ENCODE data around the gene DLL3. TPM values are rescaled to one million over a fixed set of nuclear protein-coding genes. Genes with fewer than 3 reads are reported as not detected.

Gene DLL3
- total RNA-seq = under 0.01 and 0.19 TPM in 2 replicates

GRCh38 chr19:39498798-39499642 lies at the start of gene DLL3:
DLL3 (plus strand) TSS chr19:39498947; CDS start chr19:39498975, 28 bp downstream.

DNA sequence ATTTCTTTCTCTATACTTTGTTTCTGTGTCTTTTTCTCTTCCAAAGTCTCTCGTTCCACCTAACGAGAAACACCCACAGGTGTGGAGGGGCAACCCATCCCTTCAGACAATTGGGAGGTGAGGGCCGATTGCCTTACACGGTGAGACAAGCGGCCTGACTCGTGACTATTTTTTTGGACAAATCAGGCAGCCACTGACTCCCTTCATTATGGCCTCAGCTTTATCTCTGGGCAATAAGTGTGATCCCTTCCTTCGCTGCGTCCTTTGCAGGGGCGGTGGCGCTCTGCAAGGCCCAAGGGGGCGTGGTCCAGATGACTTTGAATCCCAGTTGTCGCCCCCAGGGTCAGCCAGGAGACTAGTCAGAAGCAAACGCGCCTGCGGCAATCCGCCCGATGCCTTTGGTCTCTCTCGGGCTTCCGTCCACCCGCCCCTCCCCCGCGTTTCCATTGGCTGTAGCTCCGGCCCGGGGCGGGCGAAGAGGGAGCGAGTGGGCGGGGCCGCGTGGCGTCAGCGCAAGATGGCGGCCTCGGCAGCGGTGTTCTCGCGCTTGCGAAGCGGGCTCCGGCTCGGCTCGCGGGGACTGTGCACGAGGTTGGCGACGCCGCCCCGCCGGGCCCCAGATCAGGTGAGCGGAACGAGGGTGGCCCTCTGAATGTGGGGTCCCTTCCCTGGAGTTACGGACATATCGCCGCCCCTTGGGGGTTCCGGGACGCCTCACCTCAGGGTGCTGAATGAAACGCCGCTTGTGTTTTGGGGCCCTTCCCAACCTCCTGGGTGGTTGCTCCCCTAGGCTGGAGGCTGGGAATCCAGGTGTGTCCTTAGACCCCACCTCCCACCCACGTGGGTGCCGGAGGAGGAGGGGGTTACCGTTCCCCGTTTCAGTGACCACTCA lies 18.2 kb upstream of the DLL3 start, which contains the start of gene TIMM50:
TIMM50 (plus strand) TSS at position 502 of the 892 bp plus-strand sequence; CDS start at position 518, 16 bp downstream.

GRCh38 chr19:39514840-39515550 lies 16.2 kb downstream of the DLL3 start, which contains the start of gene SELENOV:
SELENOV (plus strand) TSS chr19:39515139; CDS start chr19:39515213, 74 bp downstream.

GRCh38 chr19:39532233-39533002 lies 33.7 kb downstream of the DLL3 start, which contains the start of gene EID2B:
EID2B (minus strand) TSS chr19:39532852; CDS start chr19:39532802, 50 bp downstream.

GRCh38 chr19:39539518-39540332 lies 41.0 kb downstream of the DLL3 start, which contains the start of gene EID2:
EID2 (minus strand) TSS chr19:39540161; CDS start chr19:39540079, 82 bp downstream.

Other genes starting within 250 kb of the DLL3 start
- gene IFNL2, start 230.6 kb upstream of the DLL3 start, total RNA-seq = not detected in 2 replicates
- not detected in 2 replicates for gene IFNL1, start 202.5 kb upstream of the DLL3 start, total RNA-seq
- 0.28 TPM in 1 of 2 replicates, not detected in the other for gene LRFN1, start 178.1 kb upstream of the DLL3 start, total RNA-seq
- gene GMFG, start 162.9 kb upstream of the DLL3 start, total RNA-seq = 1.2 TPM in 1 of 2 replicates, not detected in the other
- gene SAMD4B, start 156.5 kb upstream of the DLL3 start, total RNA-seq = 27.6 and 32.2 TPM in 2 replicates
- 28.8 and 68.2 TPM in 2 replicates for gene PAF1, start 107.8 kb upstream of the DLL3 start, total RNA-seq
- gene MED29, start 107.6 kb upstream of the DLL3 start, total RNA-seq = 19.7 and 24.0 TPM in 2 replicates
- gene ZFP36, start 92.1 kb upstream of the DLL3 start, total RNA-seq = 1.1 and 1.7 TPM in 2 replicates
- 11.8 and 14.2 TPM in 2 replicates for gene PLEKHG2, start 86.3 kb upstream of the DLL3 start, total RNA-seq
- gene RPS16, start 63.0 kb upstream of the DLL3 start, total RNA-seq = 99.8 and 2,230 TPM in 2 replicates
- gene SUPT5H, start 53.4 kb upstream of the DLL3 start, total RNA-seq = 49.9 and 91.4 TPM in 2 replicates
- gene TIMM50, start 18.1 kb upstream of the DLL3 start, total RNA-seq = 42.8 and 77.5 TPM in 2 replicates
- not detected in 2 replicates for gene SELENOV, start 16.2 kb downstream of the DLL3 start, total RNA-seq
- gene EID2B, start 33.9 kb downstream of the DLL3 start, total RNA-seq = 2.8 and 4.2 TPM in 2 replicates
- 7.9 and 16.9 TPM in 2 replicates for gene EID2, start 41.2 kb downstream of the DLL3 start, total RNA-seq
- not detected in 2 replicates for gene LGALS13, start 103.6 kb downstream of the DLL3 start, total RNA-seq
- gene LGALS16, start 157.0 kb downstream of the DLL3 start, total RNA-seq = not detected in 2 replicates
- not detected in 2 replicates for gene LGALS14, start 205.5 kb downstream of the DLL3 start, total RNA-seq
- gene CLC, start 239.1 kb downstream of the DLL3 start, total RNA-seq = not detected in 2 replicates

Data from regular cardiac myocyte (primary cell).